ENCODE results near the gene PPP2R3B.

PPP2R3B gene

DNA sequence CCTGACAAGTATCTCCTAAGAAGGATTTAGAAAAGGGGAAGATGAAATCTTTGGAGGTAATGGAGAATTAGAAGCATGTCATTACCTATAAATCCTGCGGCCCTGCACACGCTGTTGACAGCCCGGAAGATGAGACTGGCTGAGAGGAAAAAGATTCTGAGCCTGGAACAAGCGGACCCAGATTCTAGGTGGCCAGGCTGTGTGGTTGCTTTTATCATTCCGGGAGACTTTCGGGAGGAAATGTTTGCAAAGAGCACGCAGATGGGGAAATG lies 5.8 kb upstream of the PPP2R3B start (continued):
- TF ChIP-seq ZNF23 (tag by site-specific recombination; IDR thresholded peaks at IDR 0.05; ENCODE audit: borderline replicate concordance): no peak
- TF ChIP-seq ZNF324 (tag by site-specific recombination; IDR thresholded peaks at IDR 0.05): no peak
- TF ChIP-seq ZNF350 (tag by site-specific recombination; IDR thresholded peaks at IDR 0.05): no peak
- TF ChIP-seq CTCF (tag by site-specific recombination; IDR thresholded peaks at IDR 0.05): no peak
- TF ChIP-seq, protein P1, sequence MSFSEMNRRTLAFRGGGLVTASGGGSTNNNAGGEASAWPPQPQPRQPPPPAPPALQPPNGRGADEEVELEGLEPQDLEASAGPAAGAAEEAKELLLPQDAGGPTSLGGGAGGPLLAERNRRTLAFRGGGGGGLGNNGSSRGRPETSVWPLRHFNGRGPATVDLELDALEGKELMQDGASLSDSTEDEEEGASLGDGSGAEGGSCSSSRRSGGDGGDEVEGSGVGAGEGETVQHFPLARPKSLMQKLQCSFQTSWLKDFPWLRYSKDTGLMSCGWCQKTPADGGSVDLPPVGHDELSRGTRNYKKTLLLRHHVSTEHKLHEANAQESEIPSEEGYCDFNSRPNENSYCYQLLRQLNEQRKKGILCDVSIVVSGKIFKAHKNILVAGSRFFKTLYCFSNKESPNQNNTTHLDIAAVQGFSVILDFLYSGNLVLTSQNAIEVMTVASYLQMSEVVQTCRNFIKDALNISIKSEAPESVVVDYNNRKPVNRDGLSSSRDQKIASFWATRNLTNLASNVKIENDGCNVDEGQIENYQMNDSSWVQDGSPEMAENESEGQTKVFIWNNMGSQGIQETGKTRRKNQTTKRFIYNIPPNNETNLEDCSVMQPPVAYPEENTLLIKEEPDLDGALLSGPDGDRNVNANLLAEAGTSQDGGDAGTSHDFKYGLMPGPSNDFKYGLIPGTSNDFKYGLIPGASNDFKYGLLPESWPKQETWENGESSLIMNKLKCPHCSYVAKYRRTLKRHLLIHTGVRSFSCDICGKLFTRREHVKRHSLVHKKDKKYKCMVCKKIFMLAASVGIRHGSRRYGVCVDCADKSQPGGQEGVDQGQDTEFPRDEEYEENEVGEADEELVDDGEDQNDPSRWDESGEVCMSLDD (tag by site-specific recombination; IDR thresholded peaks at IDR 0.05): no peak

DNA sequence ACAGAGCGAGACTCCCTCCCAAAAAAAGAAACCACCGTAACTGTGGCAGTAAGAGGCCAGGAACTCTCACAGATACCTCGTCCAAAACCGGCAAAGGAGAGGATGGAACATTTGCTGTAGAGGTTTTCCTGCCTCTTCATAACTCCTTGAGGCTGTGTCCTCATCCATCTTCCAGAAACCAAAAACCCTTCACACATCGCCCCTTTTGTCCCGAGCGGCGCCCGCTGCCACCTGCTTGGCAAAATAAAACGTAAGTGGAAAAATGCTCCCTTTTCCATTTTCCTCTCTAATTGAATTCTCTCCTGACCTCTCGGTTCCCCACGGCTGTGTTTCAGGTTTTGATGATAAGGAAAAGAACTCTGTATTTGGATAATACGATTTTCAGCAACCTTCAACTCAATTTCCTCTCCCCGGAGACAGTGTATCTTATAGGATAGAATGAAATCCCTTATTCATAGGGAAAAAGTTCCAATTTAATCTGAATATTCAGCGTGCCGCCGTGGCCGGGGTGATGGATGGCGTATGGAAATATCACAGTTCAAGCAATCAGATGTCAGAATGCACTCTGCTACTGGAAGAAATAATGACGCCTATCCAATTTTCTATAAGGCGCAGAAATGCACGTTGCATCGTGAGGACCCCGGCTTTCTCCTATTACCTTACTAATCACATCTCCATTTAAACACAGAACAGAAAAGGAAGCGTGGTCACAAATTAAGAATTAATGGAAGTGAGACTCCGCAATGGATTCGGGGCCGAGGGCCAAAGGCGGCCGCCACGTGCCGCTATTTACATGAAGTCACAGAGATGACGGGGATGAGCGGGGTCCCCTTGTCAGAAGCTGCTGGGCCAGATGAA lies 5.2 kb upstream of the PPP2R3B start:
- POLR2A ChIA-PET: no interaction called here
- no peaks in the 10 kb centered on the region for H3K36me3 ChIP-seq (ENCODE audit: control insufficient read depth in 2 of 2, insufficient read depth in 1 of 2, low read length in 2 of 2)

More for the DNA sequence above, 5.2 kb upstream of the PPP2R3B start:
- H3K4me3 ChIP-seq (ENCODE audit: low read depth, low read length): no peak overlapping the region
- no peaks in the 10 kb centered on the region for H3K9me3 ChIP-seq (ENCODE audit: control insufficient read depth, insufficient read depth, low read depth, low read length)
- H3K27ac ChIP-seq (ENCODE audit: extremely low read depth, low read depth, low read length): no peak overlapping the region
- TF ChIP-seq ZNF221 (tag by site-specific recombination; IDR thresholded peaks at IDR 0.05; ENCODE audit: borderline replicate concordance) (no peak), TRIM28 (IDR thresholded peaks at IDR 0.05; ENCODE audit: borderline replicate concordance, low read length) (no peak), PRDM1 (tag by site-specific recombination; IDR thresholded peaks at IDR 0.05) (no peak), ZNF514 (tag by site-specific recombination; IDR thresholded peaks at IDR 0.05) (no peak), ZXDB (tag by site-specific recombination; IDR thresholded peaks at IDR 0.05) (no peak), HOXA7 (CRISPR knock-in tag; IDR thresholded peaks at IDR 0.05; ENCODE audit: borderline replicate concordance) (no peak), FEZF1 (tag by site-specific recombination; IDR thresholded peaks at IDR 0.05) (no peak), ZNF621 (tag by site-specific recombination; IDR thresholded peaks at IDR 0.05) (no peak), ZNF121 (tag by site-specific recombination; IDR thresholded peaks at IDR 0.05) (no peak), ZSCAN16 (tag by site-specific recombination; IDR thresholded peaks at IDR 0.05) (no peak), ZNF629 (tag by site-specific recombination; IDR thresholded peaks at IDR 0.05) (no peak), ZNF560 (tag by site-specific recombination; IDR thresholded peaks at IDR 0.05; ENCODE audit: borderline replicate concordance) (no peak)
- TF ChIP-seq, protein P1 (tag by site-specific recombination; IDR thresholded peaks at IDR 0.05): no peak
- TF ChIP-seq, protein P2, sequence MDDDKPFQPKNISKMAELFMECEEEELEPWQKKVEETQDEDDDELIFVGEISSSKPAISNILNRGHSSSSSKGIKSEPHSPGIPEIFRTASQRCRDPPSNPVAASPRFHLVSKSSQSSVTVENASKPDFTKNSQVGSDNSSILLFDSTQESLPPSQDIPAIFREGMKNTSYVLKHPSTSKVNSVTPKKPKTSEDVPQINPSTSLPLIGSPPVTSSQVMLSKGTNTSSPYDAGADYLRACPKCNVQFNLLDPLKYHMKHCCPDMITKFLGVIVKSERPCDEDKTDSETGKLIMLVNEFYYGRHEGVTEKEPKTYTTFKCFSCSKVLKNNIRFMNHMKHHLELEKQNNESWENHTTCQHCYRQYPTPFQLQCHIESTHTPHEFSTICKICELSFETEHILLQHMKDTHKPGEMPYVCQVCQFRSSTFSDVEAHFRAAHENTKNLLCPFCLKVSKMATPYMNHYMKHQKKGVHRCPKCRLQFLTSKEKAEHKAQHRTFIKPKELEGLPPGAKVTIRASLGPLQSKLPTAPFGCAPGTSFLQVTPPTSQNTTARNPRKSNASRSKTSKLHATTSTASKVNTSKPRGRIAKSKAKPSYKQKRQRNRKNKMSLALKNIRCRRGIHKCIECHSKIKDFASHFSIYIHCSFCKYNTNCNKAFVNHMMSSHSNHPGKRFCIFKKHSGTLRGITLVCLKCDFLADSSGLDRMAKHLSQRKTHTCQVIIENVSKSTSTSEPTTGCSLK (tag by site-specific recombination; IDR thresholded peaks at IDR 0.05): no peak
- CTCF ChIA-PET: no interaction called here
- H3K4me1 ChIP-seq (ENCODE audit: control insufficient read depth, insufficient read depth, low read length): no peaks in the 10 kb centered on the region
